ENCODE results near the gene ANKS6.

GRCh38 chr9:98842510-98842909 is 46.2 kb upstream of the ANKS6 start:
- TF ChIP-seq, protein P1, sequence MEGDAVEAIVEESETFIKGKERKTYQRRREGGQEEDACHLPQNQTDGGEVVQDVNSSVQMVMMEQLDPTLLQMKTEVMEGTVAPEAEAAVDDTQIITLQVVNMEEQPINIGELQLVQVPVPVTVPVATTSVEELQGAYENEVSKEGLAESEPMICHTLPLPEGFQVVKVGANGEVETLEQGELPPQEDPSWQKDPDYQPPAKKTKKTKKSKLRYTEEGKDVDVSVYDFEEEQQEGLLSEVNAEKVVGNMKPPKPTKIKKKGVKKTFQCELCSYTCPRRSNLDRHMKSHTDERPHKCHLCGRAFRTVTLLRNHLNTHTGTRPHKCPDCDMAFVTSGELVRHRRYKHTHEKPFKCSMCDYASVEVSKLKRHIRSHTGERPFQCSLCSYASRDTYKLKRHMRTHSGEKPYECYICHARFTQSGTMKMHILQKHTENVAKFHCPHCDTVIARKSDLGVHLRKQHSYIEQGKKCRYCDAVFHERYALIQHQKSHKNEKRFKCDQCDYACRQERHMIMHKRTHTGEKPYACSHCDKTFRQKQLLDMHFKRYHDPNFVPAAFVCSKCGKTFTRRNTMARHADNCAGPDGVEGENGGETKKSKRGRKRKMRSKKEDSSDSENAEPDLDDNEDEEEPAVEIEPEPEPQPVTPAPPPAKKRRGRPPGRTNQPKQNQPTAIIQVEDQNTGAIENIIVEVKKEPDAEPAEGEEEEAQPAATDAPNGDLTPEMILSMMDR (IDR thresholded peaks at IDR 0.05) = no peak
- TF ChIP-seq POLR2A (IDR thresholded peaks at IDR 0.05) = no peak
